PC-9 (cell line): ENCODE measurements around the gene KRT9. TPM values are rescaled to one million over a fixed set of nuclear protein-coding genes. Genes with fewer than 3 reads are reported as not detected.

Experiments
- BruUV-seq: library from RNA; stranded (reverse); fragments of 400-500 nt; replicated peaks from 2 replicates; lab custom pipeline; 2021; lab: Mats Ljungman, UMichigan
- CTCF ChIA-PET: fragments of 300-600 bp; sonication (Branson Sonifier 250); formaldehyde crosslinking; loops from one replicate; lab custom pipeline; 2022; ENCODE audit warnings: antibody characterized with exemption; lab: Charles Lee
- POLR2A ChIA-PET: fragments of 300-600 bp; sonication (Branson Sonifier 250); formaldehyde crosslinking; loops from one replicate; lab custom pipeline; 2022; ENCODE audit warnings: antibody characterized with exemption; ENCODE audit not compliant: unreplicated experiment; lab: Charles Lee
- DNase-seq, 2 experiments: peaks; one replicate each; pipeline versions ENCODE4 v3.0.0 to v3.0.0-alpha.2; 2015 to 2022; ENCODE audit warnings: mixed read lengths in 1 of 2
- H2AFZ ChIP-seq: fragments of 200-600 bp; sonication (generic); 2 replicates; pipeline ENCODE4 v1.8.1; 2017; ENCODE audit warnings: antibody characterized with exemption
- H3F3A ChIP-seq: fragments of 200-600 bp; sonication (generic); 2 replicates; pipeline ENCODE4 v1.8.1; 2017; ENCODE audit warnings: antibody characterized with exemption, mild to moderate bottlenecking, low read depth; ENCODE audit not compliant: insufficient read depth
- H3K27ac ChIP-seq: fragments of 200-600 bp; sonication (generic); 2 replicates; pipeline ENCODE4 v1.6.1; 2016; ENCODE audit warnings: mixed run types
- H3K27me3 ChIP-seq: fragments of 200-600 bp; sonication (generic); 2 replicates; pipeline ENCODE4 v1.6.1; 2016; ENCODE audit warnings: low read depth, mixed run types; ENCODE audit not compliant: insufficient read depth
- H3K36me3 ChIP-seq: fragments of 200-600 bp; sonication (generic); 2 replicates; pipeline ENCODE4 v1.6.1; 2016; ENCODE audit warnings: low read depth, mixed run types
- H3K4me1 ChIP-seq: fragments of 200-600 bp; sonication (generic); replicated peaks from 2 replicates; pipeline ENCODE4 v1.6.1; 2016; ENCODE audit warnings: mixed run types; ENCODE audit not compliant: insufficient read depth
- H3K4me2 ChIP-seq: fragments of 200-600 bp; sonication (generic); 2 replicates; pipeline ENCODE4 v1.6.1; 2017; ENCODE audit warnings: mixed run types
- H3K4me3 ChIP-seq: fragments of 200-600 bp; sonication (generic); 2 replicates; pipeline ENCODE4 v1.6.1; 2016; ENCODE audit warnings: mixed run types
- H3K79me2 ChIP-seq: fragments of 200-600 bp; sonication (generic); 2 replicates; pipeline ENCODE4 v1.6.1; 2017; ENCODE audit warnings: low read depth, mixed run types
- H3K9me2 ChIP-seq: fragments of 200-600 bp; sonication (generic); 2 replicates; pipeline ENCODE4 v1.8.1; 2017; ENCODE audit warnings: mild to moderate bottlenecking; ENCODE audit not compliant: insufficient read depth
- H3K9me3 ChIP-seq: fragments of 200-600 bp; sonication (generic); 2 replicates; pipeline ENCODE4 v1.8.1; 2016; ENCODE audit warnings: low read depth; ENCODE audit not compliant: insufficient read depth
- H4K20me1 ChIP-seq: fragments of 200-600 bp; sonication (generic); 2 replicates; pipeline ENCODE4 v1.8.1; 2017; ENCODE audit not compliant: insufficient read depth
- EZH2 ChIP-seq: fragments of 200-600 bp; sonication (generic); IDR thresholded peaks from 2 replicates; pipeline ENCODE4 v1.8.0; 2017; ENCODE audit warnings: antibody characterized with exemption, low read depth
- intact Hi-C: fragments of 100-400 bp; cut with micrococcal nuclease; formaldehyde crosslinking; loops from one replicate; pipeline ENCODE4 v1.10.0; 2022; ENCODE audit not compliant: unreplicated experiment
- total RNA-seq: library from RNA; stranded (reverse); gene quantifications from 2 replicates; pipeline ENCODE4 v1.2.3, GENCODE V29; 2021
- TF ChIP-seq, protein P1 (sequence below): fragments of 200-600 bp; sonication (generic); conservative IDR thresholded peaks from 2 replicates; pipeline ENCODE4 v1.6.1; 2017; ENCODE audit warnings: mixed run types, antibody characterized with exemption, mild to moderate bottlenecking, moderate library complexity

Gene KRT9
- total RNA-seq, 1 experiment from 2014 or later = 0.55 TPM

DNA sequence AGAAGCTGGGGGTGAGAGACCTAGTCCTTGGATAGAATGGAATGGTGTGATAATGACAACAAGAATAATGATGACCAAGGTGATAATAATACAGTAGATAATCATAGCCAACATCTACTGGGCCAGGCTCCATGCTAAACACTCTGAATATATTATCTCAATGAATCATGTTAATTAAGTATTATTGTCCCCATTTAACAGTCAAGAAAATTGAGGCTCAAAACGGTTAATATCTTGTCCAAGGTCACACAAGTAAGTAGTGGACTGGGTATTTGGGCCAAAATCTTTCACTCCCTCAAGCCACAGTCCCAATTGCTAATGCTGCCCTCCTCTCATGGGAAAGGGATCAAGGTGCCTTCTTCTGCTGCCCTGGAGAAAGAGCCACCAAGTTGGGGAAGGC, 39.9 kb downstream of the KRT9 start:
- H3K27ac ChIP-seq = peak overlapping the region; percentile 23; the same call in 1 of the 2 replicates
- H3K4me1 ChIP-seq = peaks cover 82% of the 10 kb centered on the region
- ChIA-PET CTCF (no interaction called here), POLR2A (interaction anchor here (0.6 kb wide), 1 partner anchor 16 kb away, joined by 3 read pairs; no protein-coding TSS in a partner anchor)
- H3K27me3 ChIP-seq = no peaks in the 10 kb centered on the region
- peaks cover 69% of the 10 kb centered on the region for H3F3A ChIP-seq
- intact Hi-C loops = no loop called here
- no peaks in the 10 kb centered on the region for H3K9me2 ChIP-seq
- peaks cover 3% of the 10 kb centered on the region; the same call in 1 of the 2 replicates for H4K20me1 ChIP-seq
- H3K79me2 ChIP-seq = peaks cover 19% of the 10 kb centered on the region
- no peaks in the 10 kb centered on the region for H3K9me3 ChIP-seq
- no peak for DNase-seq
- no peak overlapping the region for H2AFZ ChIP-seq
- H3K4me2 ChIP-seq = peak overlapping the region; percentile 32
- TF ChIP-seq EZH2 = no peak
- TF ChIP-seq, protein P1, sequence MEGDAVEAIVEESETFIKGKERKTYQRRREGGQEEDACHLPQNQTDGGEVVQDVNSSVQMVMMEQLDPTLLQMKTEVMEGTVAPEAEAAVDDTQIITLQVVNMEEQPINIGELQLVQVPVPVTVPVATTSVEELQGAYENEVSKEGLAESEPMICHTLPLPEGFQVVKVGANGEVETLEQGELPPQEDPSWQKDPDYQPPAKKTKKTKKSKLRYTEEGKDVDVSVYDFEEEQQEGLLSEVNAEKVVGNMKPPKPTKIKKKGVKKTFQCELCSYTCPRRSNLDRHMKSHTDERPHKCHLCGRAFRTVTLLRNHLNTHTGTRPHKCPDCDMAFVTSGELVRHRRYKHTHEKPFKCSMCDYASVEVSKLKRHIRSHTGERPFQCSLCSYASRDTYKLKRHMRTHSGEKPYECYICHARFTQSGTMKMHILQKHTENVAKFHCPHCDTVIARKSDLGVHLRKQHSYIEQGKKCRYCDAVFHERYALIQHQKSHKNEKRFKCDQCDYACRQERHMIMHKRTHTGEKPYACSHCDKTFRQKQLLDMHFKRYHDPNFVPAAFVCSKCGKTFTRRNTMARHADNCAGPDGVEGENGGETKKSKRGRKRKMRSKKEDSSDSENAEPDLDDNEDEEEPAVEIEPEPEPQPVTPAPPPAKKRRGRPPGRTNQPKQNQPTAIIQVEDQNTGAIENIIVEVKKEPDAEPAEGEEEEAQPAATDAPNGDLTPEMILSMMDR = no peak
- BruUV-seq = no TSS peak
- H3K4me3 ChIP-seq = no peak overlapping the region
- H3K36me3 ChIP-seq = peaks cover 7% of the 10 kb centered on the region

DNA sequence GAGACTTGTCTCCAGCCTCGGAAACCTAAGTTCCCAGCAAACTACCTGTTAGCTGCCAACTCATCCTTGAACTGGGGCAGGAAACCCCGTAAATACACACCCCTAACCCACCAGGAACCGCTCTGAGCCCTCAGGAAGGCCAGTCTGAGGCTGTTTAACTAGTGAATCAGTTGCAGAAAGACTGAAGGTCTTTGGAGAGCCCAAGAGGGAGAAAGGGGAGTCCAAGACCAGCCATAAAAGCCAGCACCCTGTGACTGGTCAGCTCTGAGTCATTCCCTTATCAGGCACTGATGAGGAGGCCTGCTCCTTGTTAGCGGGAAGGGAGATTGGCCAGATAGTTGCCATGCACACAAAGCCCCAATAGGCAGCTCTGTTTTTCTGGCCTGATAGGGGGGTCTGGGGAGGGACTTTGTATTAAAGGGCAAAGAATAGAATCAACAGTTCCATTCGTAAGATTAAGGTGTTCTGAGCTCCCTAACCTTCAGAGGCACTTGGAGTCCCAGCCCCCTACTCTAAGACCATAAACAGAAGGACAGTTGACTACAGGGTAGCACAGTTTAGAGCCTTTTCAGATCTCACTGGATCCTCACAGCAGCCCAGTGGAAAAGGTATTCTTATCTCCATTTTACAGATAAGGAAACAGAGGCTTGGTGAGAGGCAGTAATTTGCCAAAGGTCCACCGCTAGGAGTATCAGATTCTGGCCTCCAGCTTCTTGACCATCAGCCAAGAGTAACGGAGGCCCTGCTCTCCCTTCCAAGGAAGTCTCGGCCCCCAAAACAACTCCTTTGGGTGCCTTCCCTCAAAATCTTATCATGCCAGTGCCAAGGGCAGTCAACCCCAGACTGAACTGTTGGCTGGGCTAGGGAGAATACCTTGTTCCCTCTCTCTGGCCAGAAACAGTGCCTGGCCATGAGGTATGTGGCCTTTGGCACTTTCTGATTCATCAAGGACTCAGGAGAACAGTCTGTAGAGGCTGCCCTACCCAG, 41.5 kb downstream of the KRT9 start:
- Histone ChIP-seq H3K9me3 (no peaks in the 10 kb centered on the region), H3K36me3 (peaks cover 15% of the 10 kb centered on the region), H3K27ac (peak overlapping the region; percentile 95), H3K4me1 (peaks cover 66% of the 10 kb centered on the region), H4K20me1 (peaks cover 14% of the 10 kb centered on the region), H3K79me2 (peaks cover 34% of the 10 kb centered on the region), H2AFZ (no peak overlapping the region), H3K4me3 (peak overlapping the region; percentile 93), H3K27me3 (no peaks in the 10 kb centered on the region), H3K4me2 (peak overlapping the region; percentile 98), H3K9me2 (no peaks in the 10 kb centered on the region), H3F3A (peaks cover 71% of the 10 kb centered on the region)
- intact Hi-C loops = loop anchor here (1.0 kb wide), 1 partner anchor 18 kb away; no protein-coding TSS in a partner anchor
- ChIA-PET POLR2A (interaction anchor here (0.5 to 3.5 kb wide), 20 partner anchors 9 to 1216 kb away, joined by 3 to 78 read pairs (median 5); partner anchors contain the start of gene KRT13), CTCF (interaction anchor here (0.6 to 3.3 kb wide), 4 partner anchors 11 to 132 kb away, joined by 3 to 27 read pairs (median 5); no protein-coding TSS in a partner anchor)
- TF ChIP-seq, protein P1 = no peak
- TF ChIP-seq EZH2 = no peak
- TSS peak; percentile 72 for BruUV-seq
- peak; percentile 86 to 99 for DNase-seq

DNA sequence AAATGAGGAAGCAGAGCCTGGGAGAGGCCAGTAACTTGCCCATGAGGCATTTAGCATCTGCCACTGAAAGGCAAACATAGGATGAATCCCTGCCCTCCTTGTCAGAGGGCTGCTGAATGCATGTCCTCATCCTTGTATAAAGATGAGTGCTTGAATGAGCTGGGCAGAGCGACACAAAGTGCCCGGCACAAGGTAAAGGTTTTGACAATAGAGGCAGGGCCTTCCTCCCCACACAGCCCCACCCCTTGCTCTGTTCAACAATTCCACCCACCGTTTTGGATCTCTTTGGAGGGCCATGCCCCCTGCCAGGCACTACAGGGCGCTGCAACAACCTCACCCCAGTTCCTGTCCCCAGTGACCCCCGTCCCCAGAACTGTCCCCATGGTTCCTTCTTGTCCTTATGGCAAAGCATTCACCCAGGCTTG, 42.4 kb downstream of the KRT9 start:
- POLR2A ChIA-PET = interaction anchor here (0.6 to 3.5 kb wide), 13 partner anchors 9 to 711 kb away, joined by 3 to 78 read pairs (median 5); partner anchors contain the start of gene KRT13
- no peak overlapping the region for H2AFZ ChIP-seq
- DNase-seq = peak in 1 of 2 experiments; percentile 59
- CTCF ChIA-PET = interaction anchor here (1.2 to 3.3 kb wide), 3 partner anchors 19 to 133 kb away, joined by 4 to 27 read pairs (median 4); no protein-coding TSS in a partner anchor
- peaks cover 64% of the 10 kb centered on the region for H3K4me1 ChIP-seq
- TF ChIP-seq EZH2 = no peak
- TF ChIP-seq, protein P1 = no peak
- peaks cover 43% of the 10 kb centered on the region for H3K79me2 ChIP-seq
- H3F3A ChIP-seq = peaks cover 71% of the 10 kb centered on the region
- H3K9me2 ChIP-seq = no peaks in the 10 kb centered on the region
- no TSS peak for BruUV-seq
- peaks cover 24% of the 10 kb centered on the region for H3K36me3 ChIP-seq
- peaks cover 14% of the 10 kb centered on the region for H4K20me1 ChIP-seq
- peak overlapping the region; percentile 93 for H3K4me3 ChIP-seq
- no peaks in the 10 kb centered on the region for H3K9me3 ChIP-seq
- intact Hi-C loops = loop anchor here (2.0 to 10.0 kb wide), 2 partner anchors 125 to 205 kb away; no protein-coding TSS in a partner anchor
- H3K4me2 ChIP-seq = peak overlapping the region; percentile 98
- peak overlapping the region; percentile 95 for H3K27ac ChIP-seq
- no peaks in the 10 kb centered on the region for H3K27me3 ChIP-seq
